Measurements from ENCODE around the gene PRKACB.
"Not testable (repeated sequence)": the region's sequence is repeated elsewhere in the genome, so short reads cannot be mapped to it uniquely, and the experiment has no call there.

The PRKACB gene

DNA sequence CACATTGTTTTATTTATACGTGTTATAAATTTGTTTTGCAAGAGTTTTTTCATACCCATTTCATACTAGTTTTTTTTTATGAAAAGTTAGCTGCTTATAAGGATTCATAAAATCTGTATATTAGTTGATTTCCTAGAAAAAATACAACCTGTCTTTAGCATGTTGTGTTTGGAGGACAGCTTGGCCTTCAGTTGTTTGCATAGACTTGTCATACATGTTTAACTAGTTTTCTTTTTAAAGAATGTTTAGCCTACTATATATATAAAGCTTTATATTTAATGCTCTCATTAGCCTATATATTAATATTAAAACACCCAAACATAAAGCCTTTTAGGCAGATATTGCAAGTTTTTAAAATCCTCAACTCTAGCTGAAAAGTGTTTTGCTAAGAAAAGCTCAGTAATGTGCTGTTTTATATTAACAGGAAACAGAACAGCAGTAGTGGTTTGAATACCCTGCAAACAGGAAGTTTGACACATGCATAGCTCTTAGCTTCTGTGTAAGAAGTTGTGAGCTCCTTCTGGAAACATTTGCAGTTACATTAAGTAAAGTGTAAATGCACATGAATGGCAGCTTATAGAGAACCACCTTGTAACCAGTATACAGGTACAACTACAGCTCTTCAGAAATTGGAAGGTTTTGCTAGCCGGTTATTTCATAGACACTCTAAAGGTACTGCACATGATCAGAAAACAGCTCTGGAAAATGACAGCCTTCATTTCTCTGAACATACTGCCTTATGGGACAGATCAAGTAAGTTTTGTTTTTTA lies at the start of gene PRKACB:
TSS of gene PRKACB (plus strand) at position 476 of the 770 bp plus-strand sequence. CDS start at position 567, 91 bp downstream.
- DNase-seq (ENCODE audit: low spot score) = peak; percentile 23

DNA sequence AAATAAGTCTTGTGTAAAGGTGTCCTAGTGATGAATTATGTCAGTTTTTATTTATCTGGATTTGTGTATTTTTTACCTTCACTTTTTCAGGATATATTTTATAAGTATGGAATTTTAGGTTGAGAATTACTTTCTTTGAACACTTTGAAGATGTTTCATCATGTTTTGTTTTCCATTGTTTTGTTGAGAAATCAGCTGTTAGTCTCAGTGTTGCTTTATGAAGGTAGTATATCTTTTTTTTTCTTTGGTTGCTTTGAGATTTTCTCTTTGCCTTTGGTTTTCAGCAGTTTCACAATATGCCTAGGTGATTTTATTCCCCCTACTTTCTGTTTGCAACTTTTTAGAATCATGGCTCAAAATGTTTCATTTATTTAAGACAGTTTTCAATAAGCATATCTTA lies 48.8 kb upstream of the PRKACB start:
- no peak for DNase-seq (ENCODE audit: low spot score)

DNA sequence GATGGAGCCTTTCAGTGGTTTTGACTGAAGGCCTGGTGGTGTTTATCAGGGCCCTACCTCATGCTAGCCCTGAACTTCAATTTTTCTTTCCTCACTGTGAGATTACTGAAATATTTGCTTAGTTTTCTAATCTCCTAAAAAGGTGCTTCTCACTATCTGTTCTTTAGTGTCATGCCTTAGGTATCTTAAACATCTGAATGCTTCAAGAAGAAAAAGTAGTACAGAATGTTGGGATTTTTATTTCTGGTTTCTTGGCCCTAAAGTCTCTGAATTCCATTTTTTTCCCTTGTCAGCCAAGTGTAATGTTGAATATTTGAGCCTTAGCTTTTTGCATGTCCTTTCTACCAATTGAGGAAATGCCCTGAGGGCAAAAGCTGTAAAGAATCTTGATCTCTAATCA lies 47.9 kb upstream of the PRKACB start:
- no peak for DNase-seq (ENCODE audit: low spot score)

DNA sequence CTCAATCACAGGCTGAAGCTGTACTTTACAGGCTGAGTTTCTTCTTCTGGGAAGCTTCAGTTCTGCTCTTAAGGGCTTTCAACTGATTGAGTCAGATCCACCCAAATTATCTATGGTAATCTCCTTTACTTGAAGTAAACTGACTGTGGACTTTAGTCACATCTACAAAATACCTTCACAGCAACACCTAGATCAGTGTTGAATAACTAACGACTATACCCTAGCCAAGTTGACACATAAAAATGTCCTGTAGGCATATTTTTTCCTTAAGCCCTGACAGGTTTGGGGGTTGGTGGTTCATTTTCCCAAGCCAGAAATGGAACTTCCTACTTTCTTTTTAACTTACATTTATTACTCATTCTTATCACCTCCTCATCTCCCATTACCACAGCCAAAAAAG lies 42.9 kb upstream of the PRKACB start:
- DNase-seq (ENCODE audit: low spot score) = peak; percentile 27

DNA sequence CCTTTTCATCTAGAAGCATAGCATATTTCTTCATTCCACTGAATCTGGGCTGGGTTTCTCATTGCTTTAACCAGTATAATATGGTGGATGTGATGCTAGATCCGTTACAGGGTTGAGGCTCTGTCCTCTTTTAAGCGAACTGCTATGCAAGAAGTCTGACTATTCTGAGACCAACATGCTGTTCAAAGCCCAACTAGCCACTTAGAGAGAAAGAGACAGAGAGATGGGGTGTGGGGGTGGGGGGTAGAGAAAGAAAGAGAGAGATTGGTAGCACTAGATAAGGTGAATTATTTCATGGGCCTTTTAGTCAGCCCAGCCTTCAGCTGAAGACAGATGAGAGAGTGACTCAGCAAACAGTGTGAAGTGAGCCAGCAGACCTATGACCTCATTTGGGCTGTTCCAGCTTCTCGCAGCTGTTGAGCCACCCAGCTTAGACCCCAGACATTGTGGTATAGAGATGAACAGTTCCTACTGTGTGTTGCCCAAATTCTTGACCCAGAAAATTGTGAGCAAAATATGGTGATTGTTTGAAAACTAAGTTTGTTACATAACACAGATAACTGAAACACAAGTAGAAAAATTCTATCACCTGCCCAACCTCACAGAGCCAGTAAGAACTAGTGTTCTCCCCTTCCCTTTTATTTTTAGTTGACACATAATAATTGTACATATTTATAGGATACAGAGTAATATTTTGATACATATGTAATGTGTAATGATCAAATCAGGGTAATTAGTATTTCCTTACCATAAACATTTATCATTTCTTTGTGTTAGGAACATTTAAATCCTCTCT lies 40.7 kb upstream of the PRKACB start:
- peak; percentile 75 for DNase-seq (ENCODE audit: low spot score)

DNA sequence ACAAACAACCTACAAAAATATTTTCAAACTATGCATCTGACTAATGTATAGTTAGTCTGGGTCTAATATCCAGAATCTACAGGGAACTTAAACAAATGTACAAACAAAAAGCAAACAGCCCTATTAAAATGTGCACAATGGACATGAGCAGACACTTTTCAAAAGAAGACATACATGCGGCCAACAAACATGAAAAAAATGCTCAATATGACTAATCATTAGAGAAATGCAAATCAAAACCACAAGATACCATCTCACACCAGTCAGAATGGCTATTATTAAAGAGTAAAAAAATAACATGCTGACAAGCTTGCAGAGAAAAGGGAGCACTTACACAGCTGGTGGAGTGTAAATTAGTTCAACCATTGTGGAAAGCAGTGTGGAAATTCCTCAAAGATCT lies 36.5 kb upstream of the PRKACB start:
- DNase-seq (ENCODE audit: low spot score) = not testable (repeated sequence)

DNA sequence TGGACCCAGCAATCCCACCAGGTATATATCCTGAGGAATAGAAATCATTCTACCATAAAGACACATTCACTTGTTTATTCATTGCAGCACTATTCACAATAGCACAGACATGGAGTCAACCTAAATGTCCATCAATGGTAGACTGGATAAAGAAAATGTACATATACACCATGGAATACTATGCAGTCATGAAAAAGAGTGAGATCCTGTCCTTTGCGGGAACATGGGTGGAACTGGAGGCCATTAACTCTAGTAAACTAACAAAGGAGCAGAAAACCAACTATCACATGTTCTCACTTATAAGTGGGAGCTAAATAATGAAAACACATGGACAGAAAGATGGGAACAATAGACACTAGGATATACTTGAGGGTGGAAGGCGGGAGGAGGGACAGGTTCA lies 36.1 kb upstream of the PRKACB start:
- no peak for DNase-seq (ENCODE audit: low spot score)

DNA sequence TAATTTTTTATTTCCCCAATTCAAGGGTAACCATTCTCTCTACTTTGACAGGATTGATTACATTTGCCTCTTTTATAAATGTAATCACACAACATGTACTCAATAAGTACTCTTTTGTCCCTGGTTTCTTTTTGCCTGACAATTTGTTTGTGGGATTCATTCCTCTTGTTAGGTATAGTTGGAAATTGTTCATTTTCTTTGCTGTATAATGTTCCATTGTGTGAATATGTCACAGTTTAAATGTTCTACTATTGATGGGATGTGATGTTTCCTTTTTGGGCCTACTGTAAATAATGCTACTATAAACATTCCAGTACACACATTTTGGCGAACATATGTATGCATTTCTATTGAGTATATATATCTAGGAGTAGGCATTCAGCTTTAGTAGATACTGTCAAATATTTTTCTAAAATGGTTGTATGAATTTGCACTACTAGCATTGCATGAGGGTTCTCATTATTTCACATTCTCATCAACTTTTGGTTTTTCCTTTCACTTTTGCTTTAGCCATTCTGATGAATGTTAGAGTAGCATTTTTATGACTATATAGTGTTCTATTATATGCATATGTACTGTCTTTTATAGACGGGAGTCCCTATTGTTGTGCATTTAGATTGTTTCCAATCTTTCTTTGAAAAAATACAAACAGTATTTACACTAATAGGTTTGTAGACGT lies 35.0 kb upstream of the PRKACB start:
- DNase-seq (ENCODE audit: low spot score) = no peak

DNA sequence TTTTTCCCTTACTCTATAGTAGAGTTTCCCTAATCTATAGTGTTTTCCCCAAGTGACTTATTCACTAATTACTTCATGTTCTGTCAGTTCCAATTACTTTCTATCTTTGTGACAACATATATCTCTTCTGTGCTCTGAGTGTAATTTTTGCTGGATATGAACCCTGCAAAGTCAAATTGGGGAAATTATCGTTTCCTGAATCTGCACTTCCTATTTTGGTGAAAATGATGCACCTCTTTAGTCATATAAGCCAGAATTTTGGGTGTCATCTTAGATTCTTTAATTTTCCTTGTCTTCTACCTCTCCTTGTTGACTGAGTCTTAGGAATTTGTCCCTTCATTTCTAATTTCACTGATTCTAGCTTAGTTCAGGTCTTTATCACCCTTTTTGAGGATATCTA lies 33.4 kb upstream of the PRKACB start:
- no peak for DNase-seq (ENCODE audit: low spot score)

DNA sequence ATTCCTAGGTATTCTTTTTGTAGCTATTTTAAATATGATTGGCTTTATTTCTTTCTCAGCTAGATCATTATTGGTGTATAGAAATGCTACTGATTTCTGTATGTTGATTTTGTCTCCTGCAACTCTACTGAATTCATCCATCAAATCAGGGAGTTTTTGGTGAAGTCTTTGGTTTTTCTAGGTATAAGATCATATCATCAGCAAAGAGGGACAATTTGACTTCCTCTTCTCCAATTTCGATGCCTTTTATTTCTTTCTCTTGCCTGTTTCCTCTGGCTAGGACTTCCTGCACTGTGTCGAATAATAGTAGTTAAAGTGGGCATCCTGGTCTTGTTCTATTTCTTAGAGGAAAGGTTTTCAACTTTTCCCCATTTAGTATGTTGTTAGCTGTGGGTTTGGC lies 27.5 kb upstream of the PRKACB start:
- DNase-seq (ENCODE audit: low spot score) = no peak

DNA sequence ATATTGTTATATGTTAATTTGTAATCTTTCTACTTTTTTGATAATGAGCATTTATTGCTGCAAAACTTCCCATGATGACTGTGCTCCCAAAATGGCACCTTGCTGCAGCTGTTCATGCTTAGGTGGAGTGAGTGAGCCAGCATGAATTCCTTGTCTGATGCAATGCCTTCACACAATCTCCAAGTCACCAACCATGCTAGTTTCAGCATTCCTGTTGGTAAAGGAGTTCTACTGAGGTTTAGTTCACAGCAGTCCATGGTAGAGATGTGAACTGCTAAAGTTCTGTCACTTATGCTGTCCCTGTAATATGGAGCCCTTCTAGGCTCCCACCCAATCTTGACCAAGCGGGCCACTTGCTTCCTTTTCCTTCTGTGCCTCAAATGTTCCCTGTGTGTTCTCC lies 26.2 kb upstream of the PRKACB start:
- DNase-seq (ENCODE audit: low spot score) = peak; percentile 9

DNA sequence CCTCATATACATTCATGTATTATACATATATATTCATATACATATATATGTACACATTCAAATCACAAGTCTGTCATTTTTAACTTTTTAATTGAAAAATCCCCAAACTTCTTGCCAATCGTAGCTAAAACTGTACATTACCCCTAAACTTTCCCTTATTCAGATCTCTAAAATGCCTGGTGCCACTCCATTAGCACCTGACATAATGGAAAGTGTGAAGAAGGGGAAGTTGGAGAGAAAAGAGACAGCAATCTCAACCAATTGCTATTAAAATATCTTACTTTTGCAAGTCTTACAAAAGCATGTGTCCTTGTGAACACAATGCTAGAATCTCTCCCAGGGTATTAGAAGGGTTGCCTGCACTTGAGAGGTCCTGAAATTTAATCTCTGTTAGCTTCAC lies 22.7 kb upstream of the PRKACB start:
- no peak for DNase-seq (ENCODE audit: low spot score)

DNA sequence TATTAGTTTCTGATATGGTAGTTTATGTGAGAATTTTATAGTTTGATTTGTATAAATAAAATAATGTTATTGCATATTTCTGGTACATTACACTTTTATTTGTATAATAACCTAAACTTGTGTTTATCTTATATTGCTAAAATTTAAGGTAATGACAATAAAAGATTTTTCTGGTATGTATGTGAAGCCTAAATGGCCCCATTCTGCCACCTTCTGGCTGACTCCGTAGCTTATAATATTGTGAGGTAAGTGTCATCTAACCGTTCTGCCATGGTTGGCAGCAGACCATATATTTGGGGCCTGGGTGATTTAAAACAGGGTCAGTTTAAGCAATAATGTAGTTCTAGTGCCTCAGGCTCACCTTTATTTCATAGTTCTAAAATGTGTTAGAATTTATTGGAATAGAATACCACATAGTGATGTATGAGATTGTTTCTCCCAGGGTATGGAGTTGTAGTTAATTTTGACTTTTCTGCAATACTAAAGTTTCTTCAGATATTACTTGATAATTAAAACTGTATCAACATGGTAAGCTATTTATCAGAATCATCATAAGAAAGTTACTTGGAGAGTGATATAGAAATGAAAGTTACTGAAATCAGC lies 21.2 kb upstream of the PRKACB start:
- peak; percentile 44 for DNase-seq (ENCODE audit: low spot score)

DNA sequence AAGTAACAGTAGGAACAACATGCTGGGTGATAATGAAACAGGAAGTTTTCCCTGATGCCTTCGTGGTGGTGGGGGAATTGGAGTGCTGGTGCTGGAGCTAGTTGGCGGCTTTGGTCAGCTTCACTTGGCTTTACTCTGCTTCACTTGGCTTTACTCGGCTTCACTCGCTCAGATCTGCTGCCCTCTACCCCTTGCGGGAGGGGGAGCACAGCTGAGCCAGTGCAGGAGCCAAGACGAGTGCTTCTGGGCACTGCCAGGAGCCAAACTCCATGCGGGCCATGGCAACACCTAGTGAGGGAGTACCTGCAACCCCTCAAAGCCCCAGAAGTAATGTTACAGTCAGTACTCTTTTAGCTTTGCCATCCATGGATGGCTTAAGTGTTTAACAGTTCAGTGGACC lies 10.6 kb upstream of the PRKACB start:
- no peak for DNase-seq (ENCODE audit: low spot score)

DNA sequence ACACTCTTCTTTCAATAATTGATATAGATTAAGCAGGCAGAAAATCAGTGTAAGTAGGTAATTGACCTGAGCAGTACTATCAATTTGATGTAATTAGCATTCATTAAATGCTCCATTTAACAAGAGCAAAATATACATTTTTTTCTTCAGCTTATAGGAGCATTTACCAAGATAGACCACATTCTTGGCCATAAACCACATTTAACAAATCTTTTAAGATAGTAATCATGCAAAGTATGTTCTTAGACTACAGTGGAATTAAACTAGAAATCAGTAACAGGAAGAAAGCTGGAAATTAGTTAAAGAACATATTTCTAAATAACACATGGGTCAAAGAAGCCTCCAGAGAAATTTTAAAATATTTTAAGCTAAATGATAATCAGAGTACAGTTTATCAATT lies 8.7 kb upstream of the PRKACB start:
- DNase-seq (ENCODE audit: low spot score) = no peak

DNA sequence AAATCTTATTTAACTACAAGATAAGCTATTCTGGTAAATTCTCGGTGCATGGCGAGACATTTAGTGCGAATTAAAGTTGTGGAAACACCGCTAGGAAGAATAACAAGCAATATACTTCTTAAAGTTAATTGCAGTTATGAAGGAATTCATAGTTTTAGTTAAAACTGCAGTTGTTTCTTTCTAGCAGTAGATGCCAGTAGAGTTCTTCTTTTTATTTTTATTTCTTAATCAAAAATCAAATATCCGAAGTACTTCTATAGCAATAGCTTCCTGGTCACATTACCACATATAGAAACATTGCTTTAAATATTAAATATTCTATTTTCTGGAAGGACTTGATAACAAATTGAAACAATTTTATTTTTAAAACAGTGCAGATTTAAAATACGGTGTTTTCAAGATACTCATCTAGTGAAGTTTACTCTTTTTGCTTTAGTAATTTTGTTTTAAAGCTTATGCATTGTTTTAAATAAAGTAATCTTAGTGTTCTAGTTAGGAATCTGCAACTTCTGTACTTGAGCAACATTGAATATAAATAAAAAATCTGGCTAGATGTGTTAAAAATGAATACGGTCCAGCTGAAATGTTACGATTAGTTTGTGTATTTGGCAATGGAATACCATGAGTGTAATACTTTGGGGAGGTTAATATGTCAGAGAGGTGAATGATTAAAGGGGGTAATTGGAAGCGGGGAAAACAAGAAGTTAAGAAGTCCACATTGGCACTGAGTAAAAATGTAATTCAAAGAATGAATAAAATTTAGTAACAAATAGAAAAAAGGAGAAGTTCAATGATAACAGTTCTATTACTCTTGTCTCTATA lies 2.7 kb upstream of the PRKACB start:
- peak; percentile 65 for DNase-seq (ENCODE audit: low spot score)

DNA sequence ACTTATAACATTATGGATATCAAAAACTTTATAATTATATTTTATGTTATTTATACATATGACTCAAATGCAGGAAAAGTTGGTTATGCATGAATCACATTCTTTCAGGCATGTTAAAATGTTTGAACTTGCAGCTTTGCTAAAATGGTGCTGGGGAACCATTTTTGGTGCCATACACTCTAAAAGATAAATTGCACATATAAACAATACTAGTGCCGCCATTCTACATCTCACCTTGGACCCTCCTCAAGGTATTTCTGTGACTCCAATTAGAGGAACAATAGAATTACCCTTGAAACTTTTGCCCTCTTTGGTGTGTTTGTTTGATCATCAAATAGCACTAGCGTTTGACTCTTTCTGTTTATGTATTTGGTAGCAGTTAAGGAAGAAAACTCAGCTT lies 997 bp downstream of the PRKACB start:
- DNase-seq (ENCODE audit: low spot score) = no peak

DNA sequence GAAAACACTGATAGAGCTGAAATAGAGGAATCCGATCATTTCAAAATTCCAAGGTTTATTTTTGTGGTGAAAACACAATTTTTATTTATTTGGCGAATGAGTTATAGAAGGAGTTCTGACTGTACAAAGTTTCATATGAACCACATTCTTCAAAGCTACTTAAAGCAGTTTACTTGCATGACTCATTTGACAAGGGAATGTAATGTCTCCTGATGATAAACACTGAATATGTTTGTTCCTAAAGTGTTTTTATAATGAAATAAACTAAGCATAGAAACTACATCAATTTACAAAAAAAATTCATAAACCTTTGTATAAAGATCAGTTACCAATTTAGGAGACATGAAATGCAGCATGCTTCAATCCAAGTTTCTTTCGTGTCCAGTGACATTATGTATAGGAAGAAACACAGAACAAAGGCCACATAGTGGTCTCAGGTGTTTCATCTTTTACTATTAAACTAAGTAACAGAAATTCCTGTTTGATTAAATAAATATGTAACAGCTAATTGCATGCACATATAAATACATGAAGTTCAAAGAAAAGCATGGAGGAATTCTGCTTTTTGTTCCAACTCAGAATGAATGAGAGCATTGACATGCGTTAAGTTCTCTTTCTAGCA lies 2.5 kb downstream of the PRKACB start:
- peak; percentile 55 for DNase-seq (ENCODE audit: low spot score)

DNA sequence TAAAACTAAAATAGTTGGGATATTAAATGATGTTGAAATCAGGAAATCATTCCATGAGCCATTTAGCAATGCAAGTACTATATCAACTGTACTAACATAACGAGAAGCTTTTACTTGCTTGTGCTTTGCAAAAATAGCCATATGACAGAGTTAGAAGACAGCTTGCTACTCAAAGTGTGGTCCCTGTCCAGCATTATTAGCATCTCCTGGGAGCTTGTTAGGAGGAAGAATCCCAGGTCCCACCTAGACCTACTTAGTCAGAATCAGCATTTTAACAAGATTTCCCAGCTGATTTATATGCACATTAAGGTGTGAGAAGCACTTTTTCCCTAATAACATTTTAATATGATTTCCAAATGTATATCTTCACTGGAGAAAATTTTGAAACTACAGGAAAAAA lies 4.7 kb downstream of the PRKACB start:
- no peak for DNase-seq (ENCODE audit: low spot score)

DNA sequence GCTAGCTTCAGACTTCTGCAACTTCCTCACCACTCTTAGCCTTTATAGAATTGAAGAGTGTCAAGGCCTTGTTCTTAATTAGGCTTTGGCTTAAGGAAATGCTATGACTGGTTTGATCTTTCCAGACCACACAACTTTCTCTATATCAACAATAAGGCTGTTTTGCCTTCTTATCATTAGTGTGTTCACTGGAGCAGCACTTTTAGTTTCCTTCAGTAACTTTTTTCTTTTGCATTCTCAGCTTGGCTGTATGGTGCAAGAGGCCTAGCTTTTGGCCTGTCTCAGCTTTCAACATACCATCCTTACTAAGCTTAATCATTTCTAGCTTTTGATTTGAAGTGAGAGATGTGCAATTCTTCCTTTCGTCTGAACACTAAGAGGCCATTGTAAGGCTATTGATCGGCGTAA lies 8.6 kb downstream of the PRKACB start:
- no peak for DNase-seq (ENCODE audit: low spot score)

DNA sequence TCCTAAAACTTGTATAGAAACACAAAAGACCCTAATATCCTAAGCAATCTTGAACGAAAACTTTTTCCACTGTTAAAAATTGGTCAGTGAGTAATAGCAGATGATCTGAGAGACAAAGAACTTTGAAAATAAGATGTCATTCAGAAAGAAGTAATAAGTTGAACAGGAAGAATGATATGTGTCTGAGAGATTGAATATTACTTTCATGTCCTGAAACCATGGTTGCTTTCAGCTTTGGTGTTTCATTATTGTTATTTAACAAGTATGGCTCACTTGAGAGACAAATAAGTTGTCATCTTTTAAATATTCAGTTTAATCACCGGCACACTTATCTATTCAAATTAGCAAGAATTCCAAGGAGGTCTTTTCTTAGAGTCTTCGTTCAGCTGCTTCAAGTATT lies 11.4 kb downstream of the PRKACB start:
- DNase-seq (ENCODE audit: low spot score) = no peak
